B cell (primary cell): ENCODE measurements around the gene SFTPD. TPM values are rescaled to one million over a fixed set of nuclear protein-coding genes. Genes with fewer than 3 reads are reported as not detected.

ENCODE experiments used
- ATAC-seq: fragments of 200-7000 bp; cut with Tn5 transposase; one replicate; pipeline ENCODE4 v1.10.0; 2021; ENCODE audit warnings: low read depth, mild to moderate bottlenecking, moderate number of reproducible peaks, moderate library complexity
- CTCF ChIA-PET: fragments of 350-600 bp; sonication (Branson Sonifier 250); formaldehyde crosslinking; loops from one replicate; lab custom pipeline; 2021; ENCODE audit warnings: antibody characterized with exemption, inconsistent platforms; lab: Charles Lee
- POLR2A ChIA-PET: fragments of 350-600 bp; sonication (Branson Sonifier 250); formaldehyde crosslinking; loops from one replicate; lab custom pipeline; 2021; ENCODE audit warnings: antibody characterized with exemption; lab: Charles Lee
- DNase-seq: peaks from one replicate; pipeline ENCODE4 v3.0.0; 2013
- H2AFZ ChIP-seq: 2 replicates; pipeline ENCODE4 v1.6.1; 2012; ENCODE audit warnings: mild to moderate bottlenecking, low read depth, low read length; ENCODE audit not compliant: insufficient read depth, poor library complexity, severe bottlenecking
- H3K27ac ChIP-seq, 2 donors: 1 replicate in 1 of 2; 2 replicates in 1 of 2; pipeline ENCODE4 v1.5.1; 2012 to 2013; ENCODE audit warnings: low read length in 2 of 2, mild to moderate bottlenecking in 2 of 2, moderate library complexity in 1 of 2
- H3K27me3 ChIP-seq, 4 experiments: fragments of 200-600 bp in 1 of 4; sonication (generic) in 1 of 4; replicated peaks in 1 of 4; 1 replicate in 2 of 4; 2 replicates in 2 of 4; pipeline versions ENCODE4 v1.6.1 to v1.7.0; 2013 to 2016; ENCODE audit warnings: low read length in 3 of 4, mild to moderate bottlenecking in 2 of 4, mixed read lengths in 1 of 4, moderate library complexity in 1 of 4; ENCODE audit not compliant: insufficient read depth in 4 of 4, control insufficient read depth in 3 of 4; ENCODE audit errors: control extremely low read depth in 1 of 4
- H3K36me3 ChIP-seq, 2 experiments: replicated peaks in 1 of 2; 1 replicate in 1 of 2; 2 replicates in 1 of 2; pipeline versions ENCODE4 v1.6.1 to v1.7.1; 2013; ENCODE audit warnings: low read length in 1 of 2; ENCODE audit not compliant: insufficient read depth in 2 of 2, control insufficient read depth in 1 of 2; ENCODE audit errors: control extremely low read depth in 1 of 2, extremely low read depth in 1 of 2
- H3K4me1 ChIP-seq, 2 donors: fragments of 200-600 bp in 1 of 2; sonication (generic) in 1 of 2; 1 replicate in 1 of 2; 2 replicates in 1 of 2; pipeline versions ENCODE4 v1.5.1 to v1.6.1; 2013 to 2017; ENCODE audit warnings: low read length in 2 of 2; ENCODE audit not compliant: control insufficient read depth in 2 of 2, insufficient read depth in 2 of 2
- H3K4me2 ChIP-seq: replicated peaks from 2 replicates; pipeline ENCODE3; 2012; ENCODE audit warnings: mild to moderate bottlenecking, low read depth, low read length; ENCODE audit not compliant: poor library complexity, severe bottlenecking
- H3K4me3 ChIP-seq, 5 experiments: fragments of 200-600 bp in 1 of 5; sonication (generic) in 1 of 5; 1 replicate in 3 of 5; 2 replicates in 2 of 5; pipeline versions ENCODE4 v1.5.1 to v1.7.0; 2011 to 2016; ENCODE audit warnings: low read length in 4 of 5, mild to moderate bottlenecking in 4 of 5, low read depth in 2 of 5, control low read depth in 1 of 5, moderate library complexity in 1 of 5; ENCODE audit not compliant: insufficient read depth in 1 of 5; ENCODE audit errors: control extremely low read depth in 1 of 5, extremely low read depth in 1 of 5
- H3K79me2 ChIP-seq: fragments of 200-600 bp; sonication (generic); one replicate; pipeline ENCODE4 v1.6.0; 2016; ENCODE audit warnings: low read length; ENCODE audit not compliant: control insufficient read depth, insufficient read depth
- H3K9ac ChIP-seq: fragments of 200-600 bp; sonication (generic); 2 replicates; pipeline ENCODE4 v1.6.1; 2017; ENCODE audit warnings: mild to moderate bottlenecking, low read length, moderate library complexity
- H3K9me3 ChIP-seq, 3 donors: one replicate each; pipeline versions ENCODE4 v1.6.1 to v1.7.1; 2013; ENCODE audit warnings: low read length in 2 of 3; ENCODE audit not compliant: control insufficient read depth in 2 of 3, insufficient read depth in 1 of 3; ENCODE audit errors: control extremely low read depth in 1 of 3
- H4K20me1 ChIP-seq: 2 replicates; pipeline ENCODE4 v1.6.0; 2012; ENCODE audit warnings: mild to moderate bottlenecking, low read length; ENCODE audit not compliant: insufficient read depth, control insufficient read depth, poor library complexity, severe bottlenecking
- H3K27ac Mint-ChIP-seq: one replicate; pipeline ENCODE4 v1.8.0; 2021; ENCODE audit warnings: mixed read lengths
- H3K27me3 Mint-ChIP-seq: one replicate; pipeline ENCODE4 v1.8.0; 2021; ENCODE audit warnings: mixed read lengths
- H3K4me1 Mint-ChIP-seq: one replicate; pipeline ENCODE4 v1.8.0; 2021; ENCODE audit warnings: mixed read lengths
- H3K4me3 Mint-ChIP-seq: one replicate; pipeline ENCODE4 v1.8.0; 2021; ENCODE audit warnings: mixed read lengths
- H3K9me3 Mint-ChIP-seq: one replicate; pipeline ENCODE4 v1.8.0; 2022; ENCODE audit warnings: mixed read lengths; ENCODE audit not compliant: insufficient read depth
- EZH2 ChIP-seq: IDR thresholded peaks from 2 replicates; pipeline ENCODE4 v1.6.1; 2012; ENCODE audit warnings: borderline replicate concordance, low read depth, mild to moderate bottlenecking, moderate library complexity, low read length; ENCODE audit not compliant: insufficient read depth, poor library complexity, severe bottlenecking
- WGBS: methylation state at CpG from one replicate; pipeline ENCODE4 v1.1.5; 2013; ENCODE audit warnings: missing lambda C conversion rate; ENCODE audit not compliant: insufficient coverage; 5-methylcytosine and 5-hydroxymethylcytosine counted together
- intact Hi-C: fragments of 100-400 bp; cut with micrococcal nuclease; formaldehyde crosslinking; loops from one replicate; pipeline ENCODE4 v1.10.0; 2022
- polyA plus RNA-seq: library from polyadenylated mRNA; depleted of rRNA; stranded (reverse); fragments of >200 nt; gene quantifications from 2 replicates; pipeline ENCODE4 v1.2.3, GENCODE V29; 2012
- total RNA-seq, 2 donors: library from RNA; stranded (reverse); fragments of 120-200 nt in 1 of 2; gene quantifications; 1 replicate in 1 of 2; 2 replicates in 1 of 2; pipeline versions ENCODE4 v1.2.3 to v1.2.4, GENCODE V29; 2013 to 2022
- TF ChIP-seq, protein P1 (sequence below): fragments of 200-600 bp; IDR thresholded peaks from one replicate; pipeline ENCODE4 v1.8.0; 2022; ENCODE audit warnings: antibody characterized with exemption, mild to moderate bottlenecking

Gene SFTPD
- total and polyA plus RNA-seq, 2 donors (not counting 1 experiment from before 2014, with no cell fraction given), result 0.24 to 0.59 TPM

DNA sequence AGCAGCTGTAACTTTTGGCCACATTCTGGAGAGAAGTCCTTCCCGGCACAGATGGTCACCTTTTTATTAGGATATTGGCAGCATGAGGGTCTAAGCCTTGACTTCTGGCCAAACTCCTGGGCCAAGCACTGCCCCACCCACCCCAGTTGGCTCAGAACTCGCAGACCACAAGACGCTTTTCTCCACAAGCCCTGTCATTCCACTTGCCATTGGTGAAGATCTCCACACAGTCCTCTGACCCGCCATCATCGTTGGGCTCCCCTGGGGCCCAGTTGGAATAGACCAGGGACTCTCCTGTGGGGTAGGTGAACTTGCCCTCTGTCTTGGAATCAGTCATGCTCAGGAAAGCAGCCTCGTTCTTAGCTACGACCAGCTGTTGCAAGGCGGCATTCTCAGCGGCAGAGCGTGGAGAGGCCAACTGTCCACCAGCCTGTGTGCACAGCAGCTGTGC, 11.2 kb downstream of the SFTPD start:
- no peak overlapping the region for H3K4me3 ChIP-seq

More for the DNA sequence above, 11.2 kb downstream of the SFTPD start:
- Histone ChIP-seq H3K9me3 (no peaks in the 10 kb centered on the region), H3K27ac (peak overlapping the region; percentile 31 to 88), H3K4me1 (peaks cover 42 to 45% of the 10 kb centered on the region in 2 donors), H2AFZ (no peak overlapping the region), H3K79me2 (no peaks in the 10 kb centered on the region), H4K20me1 (no peaks in the 10 kb centered on the region), H3K4me2 (peak overlapping the region; percentile 64), H3K36me3 (no peaks in the 10 kb centered on the region), H3K27me3 (peaks cover 0 to under 1% (median 0%) of the 10 kb centered on the region in 4 experiments), H3K9ac (no peak overlapping the region)
- 82% methylated on average over 9 of the region's 10 CpGs for WGBS
- TF ChIP-seq, protein P1, sequence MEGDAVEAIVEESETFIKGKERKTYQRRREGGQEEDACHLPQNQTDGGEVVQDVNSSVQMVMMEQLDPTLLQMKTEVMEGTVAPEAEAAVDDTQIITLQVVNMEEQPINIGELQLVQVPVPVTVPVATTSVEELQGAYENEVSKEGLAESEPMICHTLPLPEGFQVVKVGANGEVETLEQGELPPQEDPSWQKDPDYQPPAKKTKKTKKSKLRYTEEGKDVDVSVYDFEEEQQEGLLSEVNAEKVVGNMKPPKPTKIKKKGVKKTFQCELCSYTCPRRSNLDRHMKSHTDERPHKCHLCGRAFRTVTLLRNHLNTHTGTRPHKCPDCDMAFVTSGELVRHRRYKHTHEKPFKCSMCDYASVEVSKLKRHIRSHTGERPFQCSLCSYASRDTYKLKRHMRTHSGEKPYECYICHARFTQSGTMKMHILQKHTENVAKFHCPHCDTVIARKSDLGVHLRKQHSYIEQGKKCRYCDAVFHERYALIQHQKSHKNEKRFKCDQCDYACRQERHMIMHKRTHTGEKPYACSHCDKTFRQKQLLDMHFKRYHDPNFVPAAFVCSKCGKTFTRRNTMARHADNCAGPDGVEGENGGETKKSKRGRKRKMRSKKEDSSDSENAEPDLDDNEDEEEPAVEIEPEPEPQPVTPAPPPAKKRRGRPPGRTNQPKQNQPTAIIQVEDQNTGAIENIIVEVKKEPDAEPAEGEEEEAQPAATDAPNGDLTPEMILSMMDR, result no peak
- TF ChIP-seq EZH2, result no peak
- ChIA-PET CTCF (interaction anchor here (1.1 to 2.4 kb wide), 3 partner anchors 9 to 109 kb away, joined by 3 to 8 read pairs (median 5); no protein-coding TSS in a partner anchor), POLR2A (interaction anchor here (1.1 to 1.2 kb wide), 2 partner anchors 11 to 33 kb away, joined by 3 read pairs; no protein-coding TSS in a partner anchor)
- Mint-ChIP-seq H3K4me1 (peaks cover 55% of the 10 kb centered on the region), H3K27ac (peak overlapping the region; percentile 97), H3K27me3 (peaks cover 9% of the 10 kb centered on the region), H3K4me3 (peak overlapping the region; percentile 80), H3K9me3 (no peaks in the 10 kb centered on the region)
- intact Hi-C loops, result loop anchor here (2.0 to 10.0 kb wide), 6 partner anchors 43 to 1633 kb away; partner anchors contain the start of gene TMEM254
- DNase-seq, result no peak
- no peak for ATAC-seq
